Stimulated activated CD4-positive, alpha-beta T cell treated with anti-CD3 and anti-CD28 coated beads, Interleukin-12 subunit alpha, Interleukin-12 subunit beta, amount 100 ng/mL, for 24 hours (primary cell): ENCODE measurements around the gene C5.
"Not testable (repeated sequence)": the region's sequence is repeated elsewhere in the genome, so short reads cannot be mapped to it uniquely, and the experiment has no call there.

Experiments used
- DNase-seq, 2 experiments: peaks; one replicate each; pipeline ENCODE4 v3.0.0-alpha.2; 2020; ENCODE audit warnings: low read depth in 2 of 2

The C5 gene

GRCh38 chr9:120979797-120980196 lies 70.3 kb downstream of the C5 start:
- no peak for DNase-seq

- DNase-seq: no peak
Observed at GRCh38 chr9:120978987-120979386, 71.1 kb downstream of the C5 start.

GRCh38 chr9:120977321-120977720 lies 72.8 kb downstream of the C5 start:
- DNase-seq: no peak

GRCh38 chr9:120974921-120975320 lies 75.2 kb downstream of the C5 start:
- DNase-seq: no peak

- no peak for DNase-seq
Observed at GRCh38 chr9:120974181-120974580, 75.9 kb downstream of the C5 start.

GRCh38 chr9:120971938-120972337 lies 78.1 kb downstream of the C5 start:
- no peak for DNase-seq

GRCh38 chr9:120971471-120971870 lies 78.6 kb downstream of the C5 start:
- DNase-seq: not testable (repeated sequence)

GRCh38 chr9:120970244-120970643 lies 79.8 kb downstream of the C5 start:
- DNase-seq: no peak

GRCh38 chr9:120966013-120966369 lies 84.1 kb downstream of the C5 start:
- DNase-seq: no peak

GRCh38 chr9:120965344-120966012 lies 84.6 kb downstream of the C5 start:
- DNase-seq: no peak

GRCh38 chr9:120961936-120962335 lies 88.1 kb downstream of the C5 start:
- no peak for DNase-seq

- DNase-seq: no peak
Observed at GRCh38 chr9:120960001-120960400, 90.1 kb downstream of the C5 start.

GRCh38 chr9:120956862-120957261 lies 93.2 kb downstream of the C5 start:
- DNase-seq: no peak

GRCh38 chr9:120951960-120952618 lies 98.0 kb downstream of the C5 start:
- DNase-seq: no peak

GRCh38 chr9:120950421-120951388 lies 99.4 kb downstream of the C5 start:
- DNase-seq: no peak

GRCh38 chr9:120949290-120949689 lies 100.8 kb downstream of the C5 start:
- DNase-seq: no peak

GRCh38 chr9:120948824-120949223 lies 101.3 kb downstream of the C5 start:
- no peak for DNase-seq

- DNase-seq: no peak
Observed at GRCh38 chr9:120947222-120947621, 102.9 kb downstream of the C5 start.

- DNase-seq: no peak
Observed at GRCh38 chr9:120946259-120946658, 103.8 kb downstream of the C5 start.

- no peak for DNase-seq
Observed at GRCh38 chr9:120944948-120945347, 105.1 kb downstream of the C5 start.

- DNase-seq: no peak
Observed at GRCh38 chr9:120944434-120944843, 105.6 kb downstream of the C5 start.

GRCh38 chr9:120942186-120943001 lies 107.7 kb downstream of the C5 start:
- no peak for DNase-seq
